ENCODE results near the gene MYO1H.
"Not testable (repeated sequence)": the region's sequence is repeated elsewhere in the genome, so short reads cannot be mapped to it uniquely, and the experiment has no call there.

The MYO1H gene

GRCh38 chr12:109435428-109436187, 87.9 kb downstream of the MYO1H start:
- Histone ChIP-seq H3K4me3 (replicated peaks; ENCODE audit: insufficient read depth, low read length) (no peak overlapping the region), H3K27me3 (ENCODE audit: insufficient read depth, poor library complexity, severe bottlenecking) (no peaks in the 10 kb centered on the region), H3K27ac (replicated peaks) (no peak overlapping the region)
- TF ChIP-seq SPI1 (IDR thresholded peaks at IDR 0.05; ENCODE audit: borderline replicate concordance, low read depth) (no peak), CTCF (IDR thresholded peaks at IDR 0.05; ENCODE audit: insufficient read depth, low read length) (no peak), GABPA (IDR thresholded peaks at IDR 0.05; ENCODE audit: low read depth) (no peak), REST (IDR thresholded peaks at IDR 0.05; ENCODE audit: insufficient replicate concordance, low read depth) (no peak), POLR2AphosphoS5 (IDR thresholded peaks at IDR 0.05; ENCODE audit: low read depth) (no peak)
- DNase-seq (ENCODE audit: low read depth in 1 of 2, low spot score in 1 of 2), result no peak

- TF ChIP-seq POLR2AphosphoS5 (IDR thresholded peaks at IDR 0.05; ENCODE audit: low read depth) (no peak), SPI1 (IDR thresholded peaks at IDR 0.05; ENCODE audit: borderline replicate concordance, low read depth) (no peak), CTCF (IDR thresholded peaks at IDR 0.05; ENCODE audit: insufficient read depth, low read length) (no peak), REST (IDR thresholded peaks at IDR 0.05; ENCODE audit: insufficient replicate concordance, low read depth) (no peak), GABPA (IDR thresholded peaks at IDR 0.05; ENCODE audit: low read depth) (no peak)
- H3K27ac ChIP-seq (replicated peaks), result no peak overlapping the region
- no peak for DNase-seq (ENCODE audit: low read depth in 1 of 2, low spot score in 1 of 2)
- no peaks in the 10 kb centered on the region for H3K27me3 ChIP-seq (ENCODE audit: insufficient read depth, poor library complexity, severe bottlenecking)
- no peak overlapping the region for H3K4me3 ChIP-seq (replicated peaks; ENCODE audit: insufficient read depth, low read length)
Observed at GRCh38 chr12:109436188-109436560, 88.5 kb downstream of the MYO1H start.

- TF ChIP-seq GABPA (IDR thresholded peaks at IDR 0.05; ENCODE audit: low read depth), result no peak
- no peak for TF ChIP-seq REST (IDR thresholded peaks at IDR 0.05; ENCODE audit: insufficient replicate concordance, low read depth)
- Histone ChIP-seq H3K27ac (replicated peaks) (no peak overlapping the region), H3K4me3 (replicated peaks; ENCODE audit: insufficient read depth, low read length) (no peak overlapping the region), H3K27me3 (ENCODE audit: insufficient read depth, poor library complexity, severe bottlenecking) (no peaks in the 10 kb centered on the region)
- no peak for DNase-seq (ENCODE audit: low read depth in 1 of 2, low spot score in 1 of 2)
Observed at GRCh38 chr12:109439181-109439580, 91.5 kb downstream of the MYO1H start.

GRCh38 chr12:109439951-109440350, 92.3 kb downstream of the MYO1H start:
- DNase-seq (ENCODE audit: low read depth in 1 of 2, low spot score in 1 of 2); H3K27me3 ChIP-seq (ENCODE audit: insufficient read depth, poor library complexity, severe bottlenecking); H3K4me3 ChIP-seq (replicated peaks; ENCODE audit: insufficient read depth, low read length); H3K27ac ChIP-seq (replicated peaks): not testable (repeated sequence)
